ENCODE measurements around the gene MRPL14.

MRPL14 gene

GRCh38 chr6:44090465-44090864 lies 36.8 kb downstream of the MRPL14 start:
- Histone ChIP-seq H3K27ac (replicated peaks) (no peak overlapping the region), H3K27me3 (ENCODE audit: insufficient read depth, poor library complexity, severe bottlenecking) (no peaks in the 10 kb centered on the region), H3K4me3 (replicated peaks; ENCODE audit: insufficient read depth, low read length) (no peak overlapping the region)
- DNase-seq (ENCODE audit: low read depth in 1 of 2, low spot score in 1 of 2): no peak
- TF ChIP-seq POLR2AphosphoS5 (IDR thresholded peaks at IDR 0.05; ENCODE audit: low read depth) (no peak), REST (IDR thresholded peaks at IDR 0.05; ENCODE audit: insufficient replicate concordance, low read depth) (no peak), GABPA (IDR thresholded peaks at IDR 0.05; ENCODE audit: low read depth) (no peak), SPI1 (IDR thresholded peaks at IDR 0.05; ENCODE audit: borderline replicate concordance, low read depth) (no peak), CTCF (IDR thresholded peaks at IDR 0.05; ENCODE audit: insufficient read depth, low read length) (no peak)

GRCh38 chr6:44088827-44089590 lies 38.2 kb downstream of the MRPL14 start:
- no peaks in the 10 kb centered on the region for H3K27me3 ChIP-seq (ENCODE audit: insufficient read depth, poor library complexity, severe bottlenecking)
- no peak for DNase-seq (ENCODE audit: low read depth in 1 of 2, low spot score in 1 of 2)

More at GRCh38 chr6:44088827-44089590, 38.2 kb downstream of the MRPL14 start:
- no peak for TF ChIP-seq CTCF (IDR thresholded peaks at IDR 0.05; ENCODE audit: insufficient read depth, low read length)
- TF ChIP-seq SPI1 (IDR thresholded peaks at IDR 0.05; ENCODE audit: borderline replicate concordance, low read depth): no peak
- no peak for TF ChIP-seq GABPA (IDR thresholded peaks at IDR 0.05; ENCODE audit: low read depth)
- TF ChIP-seq POLR2AphosphoS5 (IDR thresholded peaks at IDR 0.05; ENCODE audit: low read depth): no peak
- no peak for TF ChIP-seq REST (IDR thresholded peaks at IDR 0.05; ENCODE audit: insufficient replicate concordance, low read depth)
- H3K27ac ChIP-seq (replicated peaks): no peak overlapping the region
- no peak overlapping the region for H3K4me3 ChIP-seq (replicated peaks; ENCODE audit: insufficient read depth, low read length)

Data from HL-60 (cell line).